Esophagus squamous epithelium (tissue), 5 donors: Measurements from ENCODE around the gene TRIOBP. TPM values are rescaled to one million over a fixed set of nuclear protein-coding genes. Genes with fewer than 3 reads are reported as not detected.

Experiments used
- DNase-seq: peaks from one replicate; lab custom pipeline; 2025; lab: John Stamatoyannopoulos, UW
- H3K27ac ChIP-seq, 4 donors: fragments of 200-600 bp; sonication (generic); one replicate each; pipeline ENCODE4 v1.5.1; 2016 to 2019; ENCODE audit warnings: mild to moderate bottlenecking in 1 of 4
- H3K27me3 ChIP-seq, 4 donors: fragments of 200-600 bp; sonication (generic); 1 replicate in 3 of 4; 2 replicates in 1 of 4; pipeline versions ENCODE4 v1.5.1 to v1.6.0; 2017 to 2021; ENCODE audit warnings: antibody characterized with exemption in 1 of 4
- H3K36me3 ChIP-seq, 3 donors: fragments of 200-600 bp; sonication (generic); one replicate each; pipeline ENCODE4 v1.5.1; 2016 to 2019
- H3K4me1 ChIP-seq, 3 donors: fragments of 200-600 bp; sonication (generic); one replicate each; pipeline ENCODE4 v1.5.1; 2017 to 2019
- H3K4me3 ChIP-seq, 4 donors: fragments of 200-600 bp; sonication (generic); 1 replicate in 3 of 4; 2 replicates in 1 of 4; pipeline ENCODE4 v1.5.1; 2016 to 2019; ENCODE audit warnings: mild to moderate bottlenecking in 2 of 4, moderate library complexity in 1 of 4
- H3K9me3 ChIP-seq, 3 donors: fragments of 200-600 bp; sonication (generic); one replicate each; pipeline ENCODE4 v1.5.1; 2016 to 2019
- POLR2A ChIP-seq, 4 donors: fragments of 450-650 bp; IDR thresholded peaks; one replicate each; pipeline ENCODE4 v1.6.1; 2017; ENCODE audit warnings: antibody characterized with exemption in 4 of 4, mild to moderate bottlenecking in 4 of 4, moderate library complexity in 3 of 4
- WGBS, 2 donors: methylation state at CpG; one replicate each; pipeline ENCODE4 v1.1.5; 2018; 5-methylcytosine and 5-hydroxymethylcytosine counted together
- intact Hi-C: fragments of 100-400 bp; cut with DNase I; formaldehyde crosslinking; loops from one replicate; pipeline ENCODE4 v1.15.0; 2022
- total RNA-seq, 4 donors: library from RNA; depleted of rRNA; stranded (reverse); fragments of >200 nt; gene quantifications; one replicate each; pipeline ENCODE4 v1.1.0, GENCODE V29; 2016
- TF ChIP-seq, protein P1 (sequence below), 6 experiments: fragments of 450-650 bp in 4 of 6; fragments of 200-600 bp in 2 of 6; sonication (generic) in 2 of 6; IDR thresholded peaks; one replicate each; pipeline ENCODE4 v1.5.1; 2016 to 2019; ENCODE audit warnings: antibody characterized with exemption in 6 of 6, mild to moderate bottlenecking in 4 of 6, moderate library complexity in 4 of 6
- donor health status: DM: yes; HTN: yes; CAD: no.

The TRIOBP gene
- total RNA-seq, 4 donors from 2014 or later = 67.6 to 149 (median 108) TPM

DNA sequence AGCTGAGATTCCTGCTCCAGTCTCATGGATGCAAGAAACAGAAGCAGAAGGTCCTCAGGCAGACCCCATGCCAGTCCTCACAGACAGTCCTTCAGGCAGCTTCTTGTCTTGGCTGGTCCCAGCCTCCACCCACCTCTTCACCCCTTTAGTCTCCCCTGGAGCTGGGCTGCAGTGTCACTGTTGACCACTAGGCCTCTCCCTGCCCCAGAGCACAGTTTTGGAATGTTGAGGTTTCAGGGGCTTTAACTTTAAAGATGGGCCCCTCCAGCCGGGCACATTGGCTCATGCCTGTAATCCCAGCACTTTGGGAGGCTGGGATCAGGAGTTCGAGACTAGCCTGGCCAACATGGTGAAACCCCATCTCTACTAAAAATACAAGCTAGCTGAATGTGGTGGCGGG lies 71.4 kb downstream of the TRIOBP start:
- no peaks in the 10 kb centered on the region for H3K9me3 ChIP-seq
- H3K4me3 ChIP-seq = no peak overlapping the region
- WGBS, 2 donors = 100% methylated on average over 1 of the region's 3 CpGs; no CpG with 5 or more reads in 1 of the 2 donors
- H3K4me1 ChIP-seq = peaks cover 0 to 17% (median 0%) of the 10 kb centered on the region in 3 donors
- H3K27ac ChIP-seq = no peak overlapping the region
- intact Hi-C loops = no loop called here
- no peak for DNase-seq
- TF ChIP-seq, protein P1, sequence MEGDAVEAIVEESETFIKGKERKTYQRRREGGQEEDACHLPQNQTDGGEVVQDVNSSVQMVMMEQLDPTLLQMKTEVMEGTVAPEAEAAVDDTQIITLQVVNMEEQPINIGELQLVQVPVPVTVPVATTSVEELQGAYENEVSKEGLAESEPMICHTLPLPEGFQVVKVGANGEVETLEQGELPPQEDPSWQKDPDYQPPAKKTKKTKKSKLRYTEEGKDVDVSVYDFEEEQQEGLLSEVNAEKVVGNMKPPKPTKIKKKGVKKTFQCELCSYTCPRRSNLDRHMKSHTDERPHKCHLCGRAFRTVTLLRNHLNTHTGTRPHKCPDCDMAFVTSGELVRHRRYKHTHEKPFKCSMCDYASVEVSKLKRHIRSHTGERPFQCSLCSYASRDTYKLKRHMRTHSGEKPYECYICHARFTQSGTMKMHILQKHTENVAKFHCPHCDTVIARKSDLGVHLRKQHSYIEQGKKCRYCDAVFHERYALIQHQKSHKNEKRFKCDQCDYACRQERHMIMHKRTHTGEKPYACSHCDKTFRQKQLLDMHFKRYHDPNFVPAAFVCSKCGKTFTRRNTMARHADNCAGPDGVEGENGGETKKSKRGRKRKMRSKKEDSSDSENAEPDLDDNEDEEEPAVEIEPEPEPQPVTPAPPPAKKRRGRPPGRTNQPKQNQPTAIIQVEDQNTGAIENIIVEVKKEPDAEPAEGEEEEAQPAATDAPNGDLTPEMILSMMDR (IDR thresholded peaks at IDR 0.05) = peak in 3 of 6 experiments; percentile 5 to 31 (median 7)
- TF ChIP-seq POLR2A (IDR thresholded peaks at IDR 0.05) = no peak
- peaks cover 21 to 100% (median 51%) of the 10 kb centered on the region in 3 donors for H3K36me3 ChIP-seq
- no peaks in the 10 kb centered on the region for H3K27me3 ChIP-seq

DNA sequence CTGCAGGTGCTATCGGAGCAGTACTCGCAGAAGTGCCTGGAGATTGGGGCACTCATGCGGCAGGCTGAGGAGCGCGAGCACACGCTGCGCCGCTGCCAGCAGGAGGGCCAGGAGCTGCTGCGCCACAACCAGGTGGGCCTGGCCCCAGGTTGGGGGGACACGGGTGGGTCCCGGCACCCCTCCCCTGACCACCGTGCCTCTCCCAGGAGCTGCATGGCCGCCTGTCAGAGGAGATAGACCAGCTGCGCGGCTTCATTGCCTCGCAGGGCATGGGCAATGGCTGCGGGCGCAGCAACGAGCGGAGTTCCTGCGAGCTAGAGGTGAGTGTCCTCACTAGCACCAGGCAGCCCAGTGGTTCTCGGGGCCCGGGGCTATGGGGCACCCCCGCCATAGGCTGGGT lies 72.2 kb downstream of the TRIOBP start:
- intact Hi-C loops = no loop called here
- Histone ChIP-seq H3K9me3 (no peaks in the 10 kb centered on the region), H3K4me3 (no peak overlapping the region), H3K27me3 (no peaks in the 10 kb centered on the region), H3K4me1 (peaks cover 0 to 25% (median 0%) of the 10 kb centered on the region in 3 donors), H3K36me3 (peaks cover 20 to 100% (median 47%) of the 10 kb centered on the region in 3 donors), H3K27ac (no peak overlapping the region)
- no peak for DNase-seq
- TF ChIP-seq, protein P1 (IDR thresholded peaks at IDR 0.05) = no peak
- no peak for TF ChIP-seq POLR2A (IDR thresholded peaks at IDR 0.05)
- 96 to 100% methylated on average over 2 to 9 of the region's 24 CpGs for WGBS, 2 donors

DNA sequence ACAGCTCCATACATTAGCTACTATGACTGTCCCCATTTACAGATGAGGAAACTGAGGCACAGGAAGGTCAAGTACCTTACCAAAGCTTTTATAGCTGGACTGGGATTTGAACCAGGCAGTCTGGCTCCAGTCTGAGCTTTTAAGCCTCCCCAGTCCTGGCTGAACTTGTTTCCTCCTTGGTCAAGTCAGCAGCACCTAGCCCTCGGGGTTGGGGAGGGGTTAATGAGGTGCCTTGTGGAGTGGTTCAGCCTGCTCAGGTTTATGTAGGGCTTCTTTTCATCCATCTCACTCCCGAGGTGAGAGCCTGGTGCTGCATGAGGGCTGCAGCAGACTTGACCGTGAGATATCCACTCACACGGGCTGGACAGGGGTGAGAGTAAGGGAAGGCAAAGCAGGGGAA lies 74.2 kb downstream of the TRIOBP start:
- 0 to 63% methylated on average over 1 to 3 of the region's 4 CpGs for WGBS, 2 donors
- Histone ChIP-seq H3K36me3 (peaks cover 20 to 92% (median 46%) of the 10 kb centered on the region in 3 donors), H3K4me1 (peaks cover 0 to 45% (median 4%) of the 10 kb centered on the region in 3 donors), H3K27ac (peak overlapping the region in 1 of 4 donors; percentile 25), H3K4me3 (no peak overlapping the region), H3K9me3 (no peaks in the 10 kb centered on the region), H3K27me3 (no peaks in the 10 kb centered on the region)
- intact Hi-C loops = no loop called here
- no peak for DNase-seq
- TF ChIP-seq, protein P1 (IDR thresholded peaks at IDR 0.05) = no peak
- TF ChIP-seq POLR2A (IDR thresholded peaks at IDR 0.05) = no peak

DNA sequence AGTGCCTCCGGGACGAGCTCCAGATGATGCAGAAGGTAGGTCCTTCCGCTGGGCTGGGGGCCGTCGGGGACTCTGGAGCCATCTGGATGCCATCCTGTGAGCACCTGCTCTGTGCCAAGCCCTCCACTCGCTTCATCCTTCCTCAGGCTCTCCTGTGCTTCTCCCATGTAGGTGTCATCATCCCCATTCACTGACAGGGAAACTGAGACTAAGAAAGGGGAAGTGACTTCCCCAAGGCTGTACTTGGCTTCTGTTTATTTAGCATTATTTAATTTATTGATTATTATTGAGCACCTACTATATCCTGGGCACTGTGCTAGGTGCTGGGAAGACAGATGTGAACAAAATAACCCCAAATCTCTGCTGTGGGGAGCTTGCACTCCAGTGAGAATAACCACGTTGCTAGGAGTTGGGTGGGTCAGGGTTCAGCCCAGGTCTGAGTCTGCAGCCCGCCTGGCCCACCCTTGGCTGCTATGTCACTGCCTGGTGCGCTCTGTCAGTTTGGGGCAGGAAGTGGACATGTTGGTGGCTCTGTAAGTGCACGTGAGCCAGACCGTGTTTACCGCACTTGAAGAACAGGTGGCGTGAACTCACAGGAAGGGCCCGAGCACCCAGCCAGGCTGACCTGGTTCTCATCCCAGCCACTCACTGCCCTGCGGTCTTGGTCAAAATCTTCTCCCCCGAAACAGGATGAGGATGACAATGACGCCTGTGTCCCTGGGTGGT lies 75.0 kb downstream of the TRIOBP start:
- Histone ChIP-seq H3K9me3 (no peaks in the 10 kb centered on the region), H3K36me3 (peaks cover 20 to 84% (median 46%) of the 10 kb centered on the region in 3 donors), H3K27me3 (no peaks in the 10 kb centered on the region), H3K4me1 (peaks cover 5 to 53% (median 9%) of the 10 kb centered on the region in 3 donors), H3K27ac (no peak overlapping the region), H3K4me3 (no peak overlapping the region)
- DNase-seq = no peak
- TF ChIP-seq, protein P1 (IDR thresholded peaks at IDR 0.05) = no peak
- TF ChIP-seq POLR2A (IDR thresholded peaks at IDR 0.05) = no peak
- intact Hi-C loops = no loop called here
- 86 to 90% methylated on average over 12 to 14 of the region's 17 CpGs for WGBS, 2 donors

DNA sequence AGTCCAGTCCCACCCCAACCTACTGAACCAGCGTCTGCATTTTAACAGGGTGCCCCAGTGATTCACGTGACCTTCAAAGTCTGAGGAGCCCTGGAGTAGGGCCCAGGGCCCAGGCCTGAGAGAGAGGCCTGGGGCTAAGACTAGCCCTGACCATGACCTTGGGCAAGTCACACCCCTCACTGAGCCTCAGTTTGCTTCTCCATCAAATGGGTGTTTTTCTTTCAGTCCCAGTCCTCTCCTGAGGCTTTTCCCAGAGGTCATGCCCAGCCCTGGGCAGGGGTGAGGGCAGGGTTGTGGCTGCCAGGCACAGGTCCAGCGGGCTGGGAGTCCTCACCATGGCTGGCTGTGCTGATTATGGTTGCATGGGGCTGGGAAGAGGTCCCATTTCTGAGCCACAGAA lies 77.9 kb downstream of the TRIOBP start:
- Histone ChIP-seq H3K9me3 (no peaks in the 10 kb centered on the region), H3K27me3 (no peaks in the 10 kb centered on the region), H3K4me3 (no peak overlapping the region), H3K27ac (peak overlapping the region in 3 of 4 donors; percentile 4 to 92 (median 87)), H3K4me1 (peaks cover 9 to 78% (median 14%) of the 10 kb centered on the region in 3 donors), H3K36me3 (peaks cover 4 to 55% (median 28%) of the 10 kb centered on the region in 3 donors)
- intact Hi-C loops = no loop called here
- TF ChIP-seq, protein P1 (IDR thresholded peaks at IDR 0.05) = no peak
- TF ChIP-seq POLR2A (IDR thresholded peaks at IDR 0.05) = no peak
- DNase-seq = no peak
- WGBS, 2 donors = no CpG with 5 or more reads among the region's 3 CpGs
